Lower leg skin (tissue), 3 donors: ENCODE data around the gene DNAJC4.

ENCODE experiments used
- CTCF ChIP-seq, 3 donors: fragments of 450-650 bp; IDR thresholded peaks; one replicate each; pipeline ENCODE4 v1.5.1; 2016; ENCODE audit warnings: antibody characterized with exemption in 3 of 3, mild to moderate bottlenecking in 3 of 3, moderate library complexity in 2 of 3
- POLR2A ChIP-seq, 2 donors: fragments of 450-650 bp; IDR thresholded peaks; one replicate each; pipeline ENCODE4 v1.6.1; 2016 to 2017; ENCODE audit warnings: antibody characterized with exemption in 2 of 2, mild to moderate bottlenecking in 1 of 2, moderate library complexity in 1 of 2

- no peak for TF ChIP-seq POLR2A (IDR thresholded peaks at IDR 0.05)
- TF ChIP-seq CTCF (IDR thresholded peaks at IDR 0.05), result no peak
These were observed at the start of gene DNAJC4 for GRCh38 chr11:64230171-64230984.
